Measurements from ENCODE around the gene ADRM1.

GRCh38 chr20:62330576-62331317 lies 27.9 kb downstream of the ADRM1 start:
- TF ChIP-seq, protein P1, sequence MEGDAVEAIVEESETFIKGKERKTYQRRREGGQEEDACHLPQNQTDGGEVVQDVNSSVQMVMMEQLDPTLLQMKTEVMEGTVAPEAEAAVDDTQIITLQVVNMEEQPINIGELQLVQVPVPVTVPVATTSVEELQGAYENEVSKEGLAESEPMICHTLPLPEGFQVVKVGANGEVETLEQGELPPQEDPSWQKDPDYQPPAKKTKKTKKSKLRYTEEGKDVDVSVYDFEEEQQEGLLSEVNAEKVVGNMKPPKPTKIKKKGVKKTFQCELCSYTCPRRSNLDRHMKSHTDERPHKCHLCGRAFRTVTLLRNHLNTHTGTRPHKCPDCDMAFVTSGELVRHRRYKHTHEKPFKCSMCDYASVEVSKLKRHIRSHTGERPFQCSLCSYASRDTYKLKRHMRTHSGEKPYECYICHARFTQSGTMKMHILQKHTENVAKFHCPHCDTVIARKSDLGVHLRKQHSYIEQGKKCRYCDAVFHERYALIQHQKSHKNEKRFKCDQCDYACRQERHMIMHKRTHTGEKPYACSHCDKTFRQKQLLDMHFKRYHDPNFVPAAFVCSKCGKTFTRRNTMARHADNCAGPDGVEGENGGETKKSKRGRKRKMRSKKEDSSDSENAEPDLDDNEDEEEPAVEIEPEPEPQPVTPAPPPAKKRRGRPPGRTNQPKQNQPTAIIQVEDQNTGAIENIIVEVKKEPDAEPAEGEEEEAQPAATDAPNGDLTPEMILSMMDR (IDR thresholded peaks at IDR 0.05), result no peak
- TF ChIP-seq POLR2A (IDR thresholded peaks at IDR 0.05), result no peak
